ENCODE results near the gene ADRM1. TPM values are rescaled to one million over a fixed set of nuclear protein-coding genes. Genes with fewer than 3 reads are reported as not detected.

Gene ADRM1
- total RNA-seq, 2 experiments from 2014 or later, result 110 to 115 TPM

GRCh38 chr20:62309947-62310756 is 7.4 kb downstream of the ADRM1 start:
- H3K9me3 Mint-ChIP-seq, result no peaks in the 10 kb centered on the region
- H3K4me3 Mint-ChIP-seq, result no peak overlapping the region
- H3K27me3 Mint-ChIP-seq, result no peaks in the 10 kb centered on the region
- peaks cover 20% of the 10 kb centered on the region for H3K36me3 Mint-ChIP-seq (ENCODE audit: low read depth)
- peaks cover 6% of the 10 kb centered on the region for H3K4me1 Mint-ChIP-seq (ENCODE audit: low read depth)
- ChIA-PET POLR2A (no interaction called here), CTCF (no interaction called here)
- intact Hi-C loops (cut with micrococcal nuclease), result no loop called here
- DNase-seq (no peak), ATAC-seq (no peak)
- no peak overlapping the region for H3K27ac Mint-ChIP-seq
- no peak for TF ChIP-seq CTCF (IDR thresholded peaks at IDR 0.05)

- no peaks in the 10 kb centered on the region for H3K9me3 Mint-ChIP-seq
- ATAC-seq, result no peak
- H3K4me3 Mint-ChIP-seq, result no peak overlapping the region
Measured at GRCh38 chr20:62310757-62311121, 7.9 kb downstream of the ADRM1 start.

GRCh38 chr20:62311150-62311549 is 8.4 kb downstream of the ADRM1 start:
- no peaks in the 10 kb centered on the region for H3K4me1 Mint-ChIP-seq (ENCODE audit: low read depth)
- POLR2A ChIA-PET, result no interaction called here
- DNase-seq, result no peak
- no peaks in the 10 kb centered on the region for H3K9me3 Mint-ChIP-seq
- peaks cover 12% of the 10 kb centered on the region for H3K36me3 Mint-ChIP-seq (ENCODE audit: low read depth)
- no peak for ATAC-seq
- intact Hi-C loops (cut with micrococcal nuclease), result no loop called here
- TF ChIP-seq CTCF (IDR thresholded peaks at IDR 0.05), result no peak
- no peak overlapping the region for H3K27ac Mint-ChIP-seq
- CTCF ChIA-PET, result no interaction called here
- H3K27me3 Mint-ChIP-seq, result no peaks in the 10 kb centered on the region
- no peak overlapping the region for H3K4me3 Mint-ChIP-seq

More at GRCh38 chr20:62310757-62311121, 7.9 kb downstream of the ADRM1 start:
- Mint-ChIP-seq H3K4me1 (ENCODE audit: low read depth) (peaks cover under 1% of the 10 kb centered on the region), H3K27ac (no peak overlapping the region), H3K36me3 (ENCODE audit: low read depth) (peaks cover 15% of the 10 kb centered on the region), H3K27me3 (no peaks in the 10 kb centered on the region)
- ChIA-PET POLR2A (no interaction called here), CTCF (no interaction called here)
- intact Hi-C loops (cut with micrococcal nuclease), result no loop called here
- TF ChIP-seq CTCF (IDR thresholded peaks at IDR 0.05), result no peak
- DNase-seq, result no peak

GRCh38 chr20:62311832-62312661 is 9.2 kb downstream of the ADRM1 start:
- no peak for TF ChIP-seq CTCF (IDR thresholded peaks at IDR 0.05)
- Mint-ChIP-seq H3K4me3 (no peak overlapping the region), H3K36me3 (ENCODE audit: low read depth) (peaks cover 9% of the 10 kb centered on the region), H3K9me3 (no peaks in the 10 kb centered on the region), H3K4me1 (ENCODE audit: low read depth) (no peaks in the 10 kb centered on the region), H3K27ac (no peak overlapping the region), H3K27me3 (no peaks in the 10 kb centered on the region)
- ChIA-PET CTCF (no interaction called here), POLR2A (no interaction called here)
- intact Hi-C loops (cut with micrococcal nuclease), result no loop called here
- no peak for ATAC-seq
- no peak for DNase-seq

GRCh38 chr20:62312662-62312977 is 9.8 kb downstream of the ADRM1 start:
- Mint-ChIP-seq H3K27ac (no peak overlapping the region), H3K4me3 (no peak overlapping the region), H3K36me3 (ENCODE audit: low read depth) (peaks cover 9% of the 10 kb centered on the region), H3K27me3 (no peaks in the 10 kb centered on the region), H3K9me3 (no peaks in the 10 kb centered on the region), H3K4me1 (ENCODE audit: low read depth) (no peaks in the 10 kb centered on the region)
- CTCF ChIA-PET, result no interaction called here
- POLR2A ChIA-PET, result no interaction called here
- no peak for TF ChIP-seq CTCF (IDR thresholded peaks at IDR 0.05)
- intact Hi-C loops (cut with micrococcal nuclease), result no loop called here
- DNase-seq (no peak), ATAC-seq (no peak)
